ENCODE measurements around the gene ATP11A.

ATP11A gene

GRCh38 chr13:112688560-112689302 is 1.1 kb upstream of the ATP11A start:
- DNase-seq (ENCODE audit: low read depth, low spot score): no peak
- H3K4me3 ChIP-seq (ENCODE audit: low read depth, low read length): peak overlapping the region; percentile 70
- ChIA-PET POLR2A (no interaction called here), CTCF (no interaction called here)
- no peak for TF ChIP-seq CTCF (IDR thresholded peaks at IDR 0.05; ENCODE audit: insufficient read depth, low read length, missing control alignments)

- no peak for TF ChIP-seq CTCF (IDR thresholded peaks at IDR 0.05; ENCODE audit: insufficient read depth, low read length, missing control alignments)
- ChIA-PET POLR2A (no interaction called here), CTCF (no interaction called here)
- no peak for DNase-seq (ENCODE audit: low read depth, low spot score)
- H3K4me3 ChIP-seq (ENCODE audit: low read depth, low read length): peak overlapping the region; percentile 70
Observed at GRCh38 chr13:112690283-112690929, 568 bp downstream of the ATP11A start.

- DNase-seq (ENCODE audit: low read depth, low spot score): no peak
- CTCF ChIA-PET: no interaction called here
- POLR2A ChIA-PET: no interaction called here
- no peak for TF ChIP-seq CTCF (IDR thresholded peaks at IDR 0.05; ENCODE audit: insufficient read depth, low read length, missing control alignments)
- H3K4me3 ChIP-seq (ENCODE audit: low read depth, low read length): no peak overlapping the region
Observed at GRCh38 chr13:112692104-112692503, 2.3 kb downstream of the ATP11A start.

GRCh38 chr13:112692586-112692985 is 2.7 kb downstream of the ATP11A start:
- ChIA-PET POLR2A (no interaction called here), CTCF (no interaction called here)
- TF ChIP-seq CTCF (IDR thresholded peaks at IDR 0.05; ENCODE audit: insufficient read depth, low read length, missing control alignments): no peak
- H3K4me3 ChIP-seq (ENCODE audit: low read depth, low read length): no peak overlapping the region
- no peak for DNase-seq (ENCODE audit: low read depth, low spot score)

- POLR2A ChIA-PET: interaction anchor here (0.9 kb wide), 1 partner anchor 18 kb away, joined by 4 read pairs; no protein-coding TSS in a partner anchor
- CTCF ChIA-PET: interaction anchor here (1.1 to 1.4 kb wide), 2 partner anchors 16 to 181 kb away, joined by 3 to 6 read pairs; no protein-coding TSS in a partner anchor
- DNase-seq (ENCODE audit: low read depth, low spot score): peak; percentile 59
- no peak overlapping the region for H3K4me3 ChIP-seq (ENCODE audit: low read depth, low read length)
- TF ChIP-seq CTCF (IDR thresholded peaks at IDR 0.05; ENCODE audit: insufficient read depth, low read length, missing control alignments): no peak
Observed at GRCh38 chr13:112693831-112694497, 4.1 kb downstream of the ATP11A start.

GRCh38 chr13:112695121-112695520 is 5.3 kb downstream of the ATP11A start:
- POLR2A ChIA-PET: no interaction called here
- no peak for DNase-seq (ENCODE audit: low read depth, low spot score)
- CTCF ChIA-PET: no interaction called here
- no peak overlapping the region for H3K4me3 ChIP-seq (ENCODE audit: low read depth, low read length)
- TF ChIP-seq CTCF (IDR thresholded peaks at IDR 0.05; ENCODE audit: insufficient read depth, low read length, missing control alignments): no peak

All from AG04449 (cell line).